Stimulated activated CD4-positive, alpha-beta T cell treated with anti-CD3 and anti-CD28 coated beads, Interleukin-1b, Interleukin-23, amount 100 ng/mL, for 24 hours (primary cell): ENCODE results near the gene BICD1.

Experiments used
- DNase-seq, 4 experiments: peaks; one replicate each; pipeline ENCODE4 v3.0.0-alpha.2; 2020; ENCODE audit warnings: low read depth in 4 of 4, low spot score in 1 of 4

Gene BICD1

GRCh38 chr12:32399370-32400113 lies 292.9 kb downstream of the BICD1 start, which contains the start of gene FGD4:
Gene FGD4 (plus strand): TSS chr12:32399558.
- peak in 3 of 4 experiments; percentile 15 to 49 (median 27) for DNase-seq

- DNase-seq: no peak
Measured at GRCh38 chr12:32400114-32400672, 293.5 kb downstream of the BICD1 start.

GRCh38 chr12:32400866-32401265 lies 294.2 kb downstream of the BICD1 start:
- no peak for DNase-seq

GRCh38 chr12:32402170-32402569 lies 295.5 kb downstream of the BICD1 start:
- DNase-seq: no peak

- DNase-seq: no peak
Measured at GRCh38 chr12:32402946-32403345, 296.3 kb downstream of the BICD1 start.

- DNase-seq: no peak
Measured at GRCh38 chr12:32407795-32408194, 301.1 kb downstream of the BICD1 start.

- DNase-seq: no peak
Measured at GRCh38 chr12:32413412-32413811, 306.8 kb downstream of the BICD1 start.

GRCh38 chr12:32418221-32418620 lies 311.6 kb downstream of the BICD1 start:
- no peak for DNase-seq

GRCh38 chr12:32418903-32419519 lies 312.4 kb downstream of the BICD1 start:
- no peak for DNase-seq

GRCh38 chr12:32419520-32419960 lies 312.9 kb downstream of the BICD1 start:
- DNase-seq: no peak

GRCh38 chr12:32420356-32420755 lies 313.7 kb downstream of the BICD1 start:
- no peak for DNase-seq

- no peak for DNase-seq
Measured at GRCh38 chr12:32423559-32423958, 316.9 kb downstream of the BICD1 start.

- no peak for DNase-seq
Measured at GRCh38 chr12:32431025-32431424, 324.4 kb downstream of the BICD1 start.
